ENCODE measurements around the gene DNAJB2.

The DNAJB2 gene

DNA sequence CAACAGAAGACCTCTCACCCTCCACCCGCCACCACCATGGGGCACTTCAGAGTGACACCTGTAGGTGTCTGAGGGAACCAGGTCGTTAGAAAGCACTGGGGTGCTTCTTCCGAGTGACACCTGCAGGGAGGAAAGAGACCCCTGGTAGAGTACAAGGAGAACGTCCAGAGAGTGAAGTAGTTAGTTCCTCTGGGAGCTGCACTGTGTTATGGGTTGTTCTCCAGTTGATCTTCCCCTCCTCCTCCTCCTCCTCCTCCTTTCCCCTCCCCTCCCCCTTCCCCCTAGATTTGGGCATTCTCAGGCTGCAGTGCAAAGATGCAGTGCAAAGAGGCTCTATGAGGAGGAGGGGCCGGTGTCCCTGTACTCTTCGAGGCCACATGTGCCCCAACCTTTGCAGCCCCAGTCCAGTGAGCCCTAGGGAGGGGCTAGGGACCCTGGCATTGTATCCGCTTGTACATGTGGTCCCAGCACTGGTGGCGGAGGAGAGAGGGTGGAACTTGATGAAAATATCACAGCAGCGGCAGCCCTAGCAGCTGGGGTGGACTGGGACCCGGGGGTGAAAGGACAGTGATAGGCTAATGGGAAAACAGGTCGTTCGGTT, 850 bp downstream of the DNAJB2 start:
- Histone ChIP-seq H4K8ac (ENCODE audit: low read depth, low read length) (peak overlapping the region; percentile 76), H3K79me2 (ENCODE audit: control insufficient read depth, insufficient read depth, low read length, poor library complexity) (peaks cover 5% of the 10 kb centered on the region), H3K36me3 (ENCODE audit: control insufficient read depth in 1 of 2, insufficient read depth in 2 of 2, low read length in 2 of 2) (peaks cover 38% of the 10 kb centered on the region in 2 experiments), H2AK5ac (ENCODE audit: low read length) (peak overlapping the region; percentile 71), H2BK5ac (ENCODE audit: low read depth, low read length, poor library complexity) (peak overlapping the region; percentile 16), H3K79me1 (ENCODE audit: low read length) (peaks cover 18% of the 10 kb centered on the region), H3K9me3 (ENCODE audit: insufficient read depth, low read depth, low read length) (no peaks in the 10 kb centered on the region), H3K14ac (ENCODE audit: low read length) (peak overlapping the region; percentile 91), H3K9ac (ENCODE audit: low read length) (no peak overlapping the region), H4K91ac (ENCODE audit: low read depth, low read length) (peak overlapping the region; percentile 96), H3K27me3 (ENCODE audit: insufficient read depth, low read length) (no peaks in the 10 kb centered on the region), H3K18ac (ENCODE audit: low read length) (peak overlapping the region; percentile 91), H4K12ac (ENCODE audit: low read depth, low read length) (peak overlapping the region; percentile 91), H3K27ac (ENCODE audit: low read depth, low read length) (no peak overlapping the region), H3K4me1 (ENCODE audit: control insufficient read depth in 1 of 2, insufficient read depth in 2 of 2, low read length in 2 of 2) (peaks cover 13 to 16% of the 10 kb centered on the region in 2 experiments), H3K4me3 (ENCODE audit: low read depth, low read length) (peak overlapping the region; percentile 72), H3K4ac (ENCODE audit: low read depth, low read length) (peak overlapping the region; percentile 11), H2BK120ac (ENCODE audit: insufficient read depth, low read length, poor library complexity) (no peak overlapping the region), H3K23ac (ENCODE audit: low read length) (no peak overlapping the region), H2BK12ac (ENCODE audit: low read length) (peak overlapping the region; percentile 42), H3K4me2 (ENCODE audit: low read length) (peak overlapping the region; percentile 58), H2AFZ (ENCODE audit: insufficient read depth, low read length, poor library complexity) (peak overlapping the region; percentile 58)
- no CpG with 5 or more reads among the region's 12 CpGs for WGBS (ENCODE audit: extremely low coverage, insufficient coverage, insufficient read length)
- no peak for DNase-seq

DNA sequence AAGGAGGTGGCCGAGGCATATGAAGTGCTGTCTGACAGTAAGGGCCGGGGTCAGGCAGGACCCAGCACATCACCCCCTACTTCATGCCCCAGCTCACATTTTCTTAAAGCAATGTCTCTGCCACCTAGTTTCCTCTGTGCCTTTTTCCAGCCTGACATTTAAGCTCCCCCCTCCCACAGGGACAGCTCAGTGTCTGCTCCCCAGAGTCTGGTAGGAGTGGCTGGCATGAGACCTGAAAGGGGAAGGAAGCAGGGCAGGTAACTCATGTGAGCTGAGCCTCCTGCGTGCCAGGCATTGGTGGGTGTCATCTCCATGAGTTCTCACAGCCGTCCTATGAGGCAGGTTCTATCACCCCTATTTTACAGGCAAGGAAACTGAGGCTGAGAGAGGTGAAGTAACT, 1.5 kb downstream of the DNAJB2 start:
- Histone ChIP-seq H3K4ac (ENCODE audit: low read depth, low read length) (no peak overlapping the region), H3K79me2 (ENCODE audit: control insufficient read depth, insufficient read depth, low read length, poor library complexity) (peaks cover 5% of the 10 kb centered on the region), H3K14ac (ENCODE audit: low read length) (no peak overlapping the region), H3K27me3 (ENCODE audit: insufficient read depth, low read length) (no peaks in the 10 kb centered on the region), H3K23ac (ENCODE audit: low read length) (no peak overlapping the region), H3K36me3 (ENCODE audit: control insufficient read depth in 1 of 2, insufficient read depth in 2 of 2, low read length in 2 of 2) (peaks cover 38 to 44% of the 10 kb centered on the region in 2 experiments), H2BK5ac (ENCODE audit: low read depth, low read length, poor library complexity) (no peak overlapping the region), H3K9ac (ENCODE audit: low read length) (no peak overlapping the region), H2AFZ (ENCODE audit: insufficient read depth, low read length, poor library complexity) (no peak overlapping the region), H3K79me1 (ENCODE audit: low read length) (peaks cover 18% of the 10 kb centered on the region), H4K91ac (ENCODE audit: low read depth, low read length) (no peak overlapping the region), H2AK5ac (ENCODE audit: low read length) (peak overlapping the region; percentile 7), H3K18ac (ENCODE audit: low read length) (no peak overlapping the region), H4K8ac (ENCODE audit: low read depth, low read length) (no peak overlapping the region), H2BK120ac (ENCODE audit: insufficient read depth, low read length, poor library complexity) (no peak overlapping the region), H3K4me1 (ENCODE audit: control insufficient read depth in 1 of 2, insufficient read depth in 2 of 2, low read length in 2 of 2) (peaks cover 13 to 18% of the 10 kb centered on the region in 2 experiments), H4K12ac (ENCODE audit: low read depth, low read length) (no peak overlapping the region), H3K9me3 (ENCODE audit: insufficient read depth, low read depth, low read length) (no peaks in the 10 kb centered on the region), H3K4me3 (ENCODE audit: low read depth, low read length) (no peak overlapping the region), H3K4me2 (ENCODE audit: low read length) (no peak overlapping the region), H3K27ac (ENCODE audit: low read depth, low read length) (no peak overlapping the region), H2BK12ac (ENCODE audit: low read length) (no peak overlapping the region)
- no CpG with 5 or more reads among the region's 4 CpGs for WGBS (ENCODE audit: extremely low coverage, insufficient coverage, insufficient read length)
- DNase-seq = no peak

DNA sequence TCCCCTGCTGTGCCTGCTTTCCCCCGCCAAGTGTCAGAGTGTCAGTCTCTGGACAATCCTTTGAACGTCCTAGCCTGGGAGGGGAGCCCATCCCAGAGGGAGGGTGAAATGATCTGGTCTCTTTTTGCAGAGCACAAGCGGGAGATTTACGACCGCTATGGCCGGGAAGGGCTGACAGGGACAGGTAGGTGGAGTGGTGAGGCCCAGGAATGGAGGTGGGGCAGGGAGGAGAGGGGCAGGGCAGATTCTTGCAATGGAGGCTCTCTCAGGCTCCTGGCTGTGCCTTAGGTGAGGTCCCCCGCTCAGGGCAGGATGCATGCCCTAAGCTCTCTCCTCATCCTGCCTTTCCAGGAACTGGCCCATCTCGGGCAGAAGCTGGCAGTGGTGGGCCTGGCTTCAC, 2.4 kb downstream of the DNAJB2 start:
- Histone ChIP-seq H3K36me3 (ENCODE audit: control insufficient read depth in 1 of 2, insufficient read depth in 2 of 2, low read length in 2 of 2) (peaks cover 40 to 49% of the 10 kb centered on the region in 2 experiments), H3K79me2 (ENCODE audit: control insufficient read depth, insufficient read depth, low read length, poor library complexity) (peaks cover 8% of the 10 kb centered on the region), H2BK5ac (ENCODE audit: low read depth, low read length, poor library complexity) (no peak overlapping the region), H3K79me1 (ENCODE audit: low read length) (peaks cover 21% of the 10 kb centered on the region), H3K14ac (ENCODE audit: low read length) (no peak overlapping the region), H2BK12ac (ENCODE audit: low read length) (no peak overlapping the region), H3K4me1 (ENCODE audit: control insufficient read depth in 1 of 2, insufficient read depth in 2 of 2, low read length in 2 of 2) (peaks cover 17 to 23% of the 10 kb centered on the region in 2 experiments), H3K4ac (ENCODE audit: low read depth, low read length) (no peak overlapping the region), H2BK120ac (ENCODE audit: insufficient read depth, low read length, poor library complexity) (no peak overlapping the region), H3K23ac (ENCODE audit: low read length) (no peak overlapping the region), H3K4me3 (ENCODE audit: low read depth, low read length) (no peak overlapping the region), H3K27ac (ENCODE audit: low read depth, low read length) (no peak overlapping the region), H2AFZ (ENCODE audit: insufficient read depth, low read length, poor library complexity) (no peak overlapping the region), H4K12ac (ENCODE audit: low read depth, low read length) (no peak overlapping the region), H3K9ac (ENCODE audit: low read length) (no peak overlapping the region), H3K4me2 (ENCODE audit: low read length) (no peak overlapping the region), H4K8ac (ENCODE audit: low read depth, low read length) (no peak overlapping the region), H4K91ac (ENCODE audit: low read depth, low read length) (no peak overlapping the region), H3K27me3 (ENCODE audit: insufficient read depth, low read length) (no peaks in the 10 kb centered on the region), H2AK5ac (ENCODE audit: low read length) (no peak overlapping the region), H3K18ac (ENCODE audit: low read length) (no peak overlapping the region), H3K9me3 (ENCODE audit: insufficient read depth, low read depth, low read length) (no peaks in the 10 kb centered on the region)
- DNase-seq = no peak
- WGBS (ENCODE audit: extremely low coverage, insufficient coverage, insufficient read length) = no CpG with 5 or more reads among the region's 8 CpGs

DNA sequence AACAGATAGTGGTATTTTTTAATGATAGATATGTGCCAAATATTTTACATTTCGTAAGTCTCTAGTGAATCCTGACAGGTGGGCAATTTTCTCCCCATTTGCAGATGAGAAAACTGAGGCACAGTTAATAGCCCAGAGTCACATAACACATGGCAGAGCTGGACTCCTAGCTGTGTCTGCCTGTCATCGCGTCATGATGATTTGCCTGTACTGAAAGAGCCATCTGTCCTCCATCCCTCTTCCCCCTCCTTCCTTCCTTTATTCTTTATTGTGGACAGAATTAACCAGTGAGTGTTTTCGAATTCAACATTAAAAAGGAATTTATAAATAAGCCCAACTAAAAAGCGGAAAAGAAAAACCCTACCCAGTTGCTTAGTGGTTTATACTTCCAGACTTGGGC, 3.2 kb downstream of the DNAJB2 start:
- Histone ChIP-seq H2BK120ac (ENCODE audit: insufficient read depth, low read length, poor library complexity) (no peak overlapping the region), H4K12ac (ENCODE audit: low read depth, low read length) (no peak overlapping the region), H3K4me3 (ENCODE audit: low read depth, low read length) (no peak overlapping the region), H4K91ac (ENCODE audit: low read depth, low read length) (no peak overlapping the region), H2AFZ (ENCODE audit: insufficient read depth, low read length, poor library complexity) (no peak overlapping the region), H3K4me2 (ENCODE audit: low read length) (no peak overlapping the region), H4K8ac (ENCODE audit: low read depth, low read length) (no peak overlapping the region), H3K14ac (ENCODE audit: low read length) (no peak overlapping the region), H2BK12ac (ENCODE audit: low read length) (no peak overlapping the region), H3K27ac (ENCODE audit: low read depth, low read length) (no peak overlapping the region), H3K27me3 (ENCODE audit: insufficient read depth, low read length) (no peaks in the 10 kb centered on the region), H3K4me1 (ENCODE audit: control insufficient read depth in 1 of 2, insufficient read depth in 2 of 2, low read length in 2 of 2) (peaks cover 21 to 28% of the 10 kb centered on the region in 2 experiments), H3K9me3 (ENCODE audit: insufficient read depth, low read depth, low read length) (no peaks in the 10 kb centered on the region), H3K9ac (ENCODE audit: low read length) (no peak overlapping the region), H3K36me3 (ENCODE audit: control insufficient read depth in 1 of 2, insufficient read depth in 2 of 2, low read length in 2 of 2) (peaks cover 40 to 50% of the 10 kb centered on the region in 2 experiments), H3K79me2 (ENCODE audit: control insufficient read depth, insufficient read depth, low read length, poor library complexity) (peaks cover 8% of the 10 kb centered on the region), H3K4ac (ENCODE audit: low read depth, low read length) (no peak overlapping the region), H2AK5ac (ENCODE audit: low read length) (no peak overlapping the region), H3K23ac (ENCODE audit: low read length) (no peak overlapping the region), H2BK5ac (ENCODE audit: low read depth, low read length, poor library complexity) (no peak overlapping the region), H3K79me1 (ENCODE audit: low read length) (peaks cover 24% of the 10 kb centered on the region), H3K18ac (ENCODE audit: low read length) (no peak overlapping the region)
- no peak for DNase-seq
- no CpG with 5 or more reads among the region's 5 CpGs for WGBS (ENCODE audit: extremely low coverage, insufficient coverage, insufficient read length)
